NT2/D1 (cell line): ENCODE results near the gene CEP104.

Source experiments
- YY1 ChIP-seq: IDR thresholded peaks from 2 replicates; pipeline ENCODE4 v1.6.1; 2011; ENCODE audit not compliant: insufficient read length, insufficient read depth
- ZNF274 ChIP-seq: IDR thresholded peaks from 2 replicates; pipeline ENCODE4 v1.6.1; 2011; ENCODE audit warnings: mild to moderate bottlenecking, low read depth, low read length

DNA sequence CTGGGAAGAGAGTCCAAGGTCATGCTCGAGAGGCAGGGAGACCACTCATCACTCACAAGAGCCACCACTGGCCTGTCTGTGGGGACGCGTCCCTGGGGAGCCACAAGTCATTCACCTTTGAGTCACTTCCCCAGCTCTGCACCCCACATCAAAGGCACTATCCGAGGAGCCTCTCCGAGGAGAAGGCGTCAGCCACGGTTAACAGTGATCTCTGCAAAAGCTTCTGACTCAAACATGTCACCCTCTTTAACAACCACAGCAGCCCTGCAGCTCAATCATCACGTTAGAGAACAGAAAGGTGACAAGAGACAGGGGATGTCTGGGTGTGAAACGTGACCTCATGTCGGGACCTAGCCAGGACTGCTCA is 69.7 kb downstream of the CEP104 start:
- TF ChIP-seq ZNF274 (no peak), YY1 (no peak)
